ENCODE measurements around the gene UBASH3A.

The UBASH3A gene

DNA sequence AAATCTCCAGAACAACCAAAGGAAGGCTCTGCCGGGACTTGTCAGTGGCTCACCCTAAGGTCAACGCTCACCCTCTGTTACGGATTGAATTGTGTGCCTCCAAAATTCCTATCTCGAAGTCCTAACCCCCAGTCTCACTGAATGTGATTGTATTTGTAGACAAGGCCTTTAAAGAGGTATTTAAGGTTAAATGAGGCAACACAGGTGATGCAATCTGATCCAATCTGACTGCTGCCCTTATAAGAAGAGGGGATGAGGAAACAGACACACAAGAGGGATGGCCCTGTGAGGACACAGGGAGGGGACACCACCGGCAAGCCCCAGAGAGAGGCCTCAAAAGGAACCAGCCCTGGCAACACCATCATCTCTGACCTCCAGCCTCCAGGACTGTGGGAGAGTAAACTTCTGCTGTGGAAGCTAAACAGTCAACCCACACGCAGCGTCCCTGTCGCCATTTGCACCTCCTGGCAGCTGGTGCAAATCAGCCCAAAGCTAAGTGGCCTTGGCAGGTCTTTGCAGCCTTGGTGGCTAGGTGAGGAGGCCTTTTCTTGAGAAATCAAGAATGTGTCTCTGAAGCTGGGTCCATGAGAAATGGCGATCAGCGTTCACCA, 24.2 kb downstream of the UBASH3A start:
- TF ChIP-seq, protein P1, sequence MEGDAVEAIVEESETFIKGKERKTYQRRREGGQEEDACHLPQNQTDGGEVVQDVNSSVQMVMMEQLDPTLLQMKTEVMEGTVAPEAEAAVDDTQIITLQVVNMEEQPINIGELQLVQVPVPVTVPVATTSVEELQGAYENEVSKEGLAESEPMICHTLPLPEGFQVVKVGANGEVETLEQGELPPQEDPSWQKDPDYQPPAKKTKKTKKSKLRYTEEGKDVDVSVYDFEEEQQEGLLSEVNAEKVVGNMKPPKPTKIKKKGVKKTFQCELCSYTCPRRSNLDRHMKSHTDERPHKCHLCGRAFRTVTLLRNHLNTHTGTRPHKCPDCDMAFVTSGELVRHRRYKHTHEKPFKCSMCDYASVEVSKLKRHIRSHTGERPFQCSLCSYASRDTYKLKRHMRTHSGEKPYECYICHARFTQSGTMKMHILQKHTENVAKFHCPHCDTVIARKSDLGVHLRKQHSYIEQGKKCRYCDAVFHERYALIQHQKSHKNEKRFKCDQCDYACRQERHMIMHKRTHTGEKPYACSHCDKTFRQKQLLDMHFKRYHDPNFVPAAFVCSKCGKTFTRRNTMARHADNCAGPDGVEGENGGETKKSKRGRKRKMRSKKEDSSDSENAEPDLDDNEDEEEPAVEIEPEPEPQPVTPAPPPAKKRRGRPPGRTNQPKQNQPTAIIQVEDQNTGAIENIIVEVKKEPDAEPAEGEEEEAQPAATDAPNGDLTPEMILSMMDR (IDR thresholded peaks at IDR 0.05), result no peak
- DNase-seq, result peak in 1 of 2 donors; percentile 19
- Histone ChIP-seq H3K27ac (no peak overlapping the region), H3K4me1 (no peaks in the 10 kb centered on the region), H3K27me3 (peaks cover 0 to 45% of the 10 kb centered on the region in 2 donors), H3K4me3 (no peak overlapping the region), H3K36me3 (no peaks in the 10 kb centered on the region), H3K9me3 (peaks cover 0 to 12% (median 9%) of the 10 kb centered on the region in 3 donors)
- intact Hi-C loops (cut with DNase I; ENCODE audit: low total_unique reads), result no loop called here

GRCh38 chr21:42429021-42429420, 25.3 kb downstream of the UBASH3A start:
- peak in 1 of 2 donors; percentile 21 for DNase-seq
- Histone ChIP-seq H3K36me3 (no peaks in the 10 kb centered on the region), H3K4me1 (no peaks in the 10 kb centered on the region), H3K27ac (no peak overlapping the region), H3K9me3 (peaks cover 0 to 19% (median 17%) of the 10 kb centered on the region in 3 donors), H3K4me3 (no peak overlapping the region), H3K27me3 (peaks cover 0 to 49% of the 10 kb centered on the region in 2 donors)
- TF ChIP-seq, protein P1 (IDR thresholded peaks at IDR 0.05), result no peak
- intact Hi-C loops (cut with DNase I; ENCODE audit: low total_unique reads), result no loop called here

- no peak overlapping the region for H3K27ac ChIP-seq
- H3K4me1 ChIP-seq, result no peaks in the 10 kb centered on the region
- H3K9me3 ChIP-seq, result peaks cover 0 to 19% (median 17%) of the 10 kb centered on the region in 3 donors
- DNase-seq, result peak in 1 of 2 donors; percentile 45
- peaks cover 0 to 41% of the 10 kb centered on the region in 2 donors for H3K27me3 ChIP-seq
- no peaks in the 10 kb centered on the region for H3K36me3 ChIP-seq
- TF ChIP-seq, protein P1 (IDR thresholded peaks at IDR 0.05), result no peak
- H3K4me3 ChIP-seq, result no peak overlapping the region
- intact Hi-C loops (cut with DNase I; ENCODE audit: low total_unique reads), result no loop called here
These were observed 26.2 kb downstream of the UBASH3A start for GRCh38 chr21:42429856-42430255.

GRCh38 chr21:42430521-42430920, 26.8 kb downstream of the UBASH3A start:
- no peak overlapping the region for H3K27ac ChIP-seq
- H3K4me1 ChIP-seq, result no peaks in the 10 kb centered on the region
- peaks cover 0 to 19% (median 17%) of the 10 kb centered on the region in 3 donors for H3K9me3 ChIP-seq
- no peak overlapping the region for H3K4me3 ChIP-seq
- intact Hi-C loops (cut with DNase I; ENCODE audit: low total_unique reads), result no loop called here
- DNase-seq, result no peak
- peaks cover 0 to 40% of the 10 kb centered on the region in 2 donors for H3K27me3 ChIP-seq
- TF ChIP-seq, protein P1 (IDR thresholded peaks at IDR 0.05), result no peak
- no peaks in the 10 kb centered on the region for H3K36me3 ChIP-seq

- no peaks in the 10 kb centered on the region for H3K4me1 ChIP-seq
- DNase-seq, result no peak
- no peak overlapping the region for H3K4me3 ChIP-seq
- intact Hi-C loops (cut with DNase I; ENCODE audit: low total_unique reads), result no loop called here
- H3K27me3 ChIP-seq, result peaks cover 0 to 38% of the 10 kb centered on the region in 2 donors
- no peak overlapping the region for H3K27ac ChIP-seq
- TF ChIP-seq, protein P1 (IDR thresholded peaks at IDR 0.05), result no peak
- peaks cover 0 to 19% (median 17%) of the 10 kb centered on the region in 3 donors for H3K9me3 ChIP-seq
- H3K36me3 ChIP-seq, result no peaks in the 10 kb centered on the region
These were observed 27.5 kb downstream of the UBASH3A start for GRCh38 chr21:42431196-42431595.
